ENCODE results near the gene MTHFD1L.

MTHFD1L gene

DNA sequence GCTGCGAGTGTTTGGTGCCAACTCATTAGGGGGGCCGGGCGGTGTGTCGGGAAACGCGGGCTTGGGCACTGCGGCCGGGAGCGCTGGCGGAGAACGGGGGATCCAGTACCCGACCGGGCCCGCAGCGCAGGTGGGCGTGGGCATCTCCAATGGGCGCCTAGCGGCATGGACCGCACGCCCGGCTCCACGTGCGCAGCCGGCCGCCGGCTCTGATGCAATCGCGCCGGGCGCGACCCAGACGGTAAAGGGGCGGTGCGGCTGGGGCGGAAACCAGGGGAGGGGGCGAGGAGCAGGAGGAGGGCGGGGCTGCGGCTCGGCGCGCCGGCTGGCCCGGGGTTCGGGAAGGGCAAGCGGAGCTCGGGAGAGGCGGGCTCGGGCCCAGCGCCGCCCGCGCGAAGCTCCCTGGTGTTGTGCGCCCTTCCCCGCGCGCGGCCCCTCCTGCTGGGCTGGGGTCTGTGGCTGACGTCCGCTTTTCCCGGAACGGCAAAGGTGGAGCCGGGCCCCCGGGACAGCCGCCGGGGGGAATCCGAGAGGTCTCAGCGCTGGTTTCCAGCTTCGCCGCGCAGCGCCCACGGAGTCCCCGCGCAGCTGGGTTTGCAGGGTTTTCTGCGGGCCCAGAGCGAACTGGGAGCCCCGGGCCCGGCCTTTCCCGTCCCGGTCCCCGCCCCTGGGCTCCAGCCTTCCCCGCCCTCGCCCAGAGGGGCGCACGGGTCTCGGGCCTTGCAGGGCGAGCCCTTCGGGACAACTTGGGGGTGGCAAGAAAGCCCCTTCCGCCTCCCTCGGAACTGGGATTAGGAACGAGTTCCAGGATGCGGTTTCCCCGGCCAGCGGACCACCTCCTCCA lies 867 bp downstream of the MTHFD1L start:
- peak; percentile 88 for DNase-seq (ENCODE audit: low read depth)

DNA sequence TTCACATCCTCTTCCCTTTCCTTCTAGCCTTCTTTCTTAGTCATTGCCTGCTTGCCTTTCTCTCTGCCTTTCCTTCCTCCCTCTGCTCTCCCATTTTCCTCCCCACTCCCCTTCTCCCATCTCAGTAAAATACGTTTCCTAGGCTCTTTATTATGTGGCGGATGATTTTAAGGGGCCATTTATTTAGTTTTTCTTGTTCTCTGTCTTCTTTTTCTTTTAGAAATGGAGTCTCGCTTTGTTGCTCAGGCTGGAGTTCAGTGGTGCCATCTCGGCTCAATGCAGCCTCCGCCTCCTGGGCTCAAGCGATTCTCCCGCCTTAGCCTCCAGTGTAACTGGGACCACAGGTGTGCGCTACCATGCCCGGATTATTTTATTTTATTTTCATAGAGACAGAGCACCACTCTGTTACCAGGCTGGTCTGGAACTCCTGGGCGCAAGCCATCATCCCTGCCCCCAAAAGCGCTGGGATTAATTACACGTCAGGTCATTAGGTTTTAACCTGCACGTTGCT lies 1.5 kb downstream of the MTHFD1L start:
- DNase-seq (ENCODE audit: low read depth): no peak

DNA sequence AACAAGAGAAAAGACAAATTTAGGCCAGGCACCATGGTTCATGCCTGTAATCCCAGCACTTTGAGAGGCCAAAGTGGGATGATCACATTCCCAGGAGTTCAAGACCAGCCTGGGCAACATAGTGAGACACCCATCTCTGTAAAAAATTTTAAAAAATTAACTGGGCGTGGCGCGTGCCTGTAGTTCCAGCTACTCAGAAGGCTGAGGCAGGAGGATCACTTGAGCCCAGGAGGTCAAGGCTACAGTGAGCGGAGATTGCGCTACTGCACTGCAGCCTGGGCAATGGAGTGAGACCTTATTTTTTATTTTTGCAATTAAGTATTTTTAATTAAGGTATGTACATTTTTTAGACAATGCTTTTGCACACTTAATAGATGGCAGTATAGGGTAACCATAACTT lies 3.3 kb downstream of the MTHFD1L start:
- no peak for DNase-seq (ENCODE audit: low read depth)

GRCh38 chr6:150874179-150874578 lies 8.7 kb downstream of the MTHFD1L start:
- no peak for DNase-seq (ENCODE audit: low read depth)

GRCh38 chr6:150875841-150876240 lies 10.3 kb downstream of the MTHFD1L start:
- no peak for DNase-seq (ENCODE audit: low read depth)

DNA sequence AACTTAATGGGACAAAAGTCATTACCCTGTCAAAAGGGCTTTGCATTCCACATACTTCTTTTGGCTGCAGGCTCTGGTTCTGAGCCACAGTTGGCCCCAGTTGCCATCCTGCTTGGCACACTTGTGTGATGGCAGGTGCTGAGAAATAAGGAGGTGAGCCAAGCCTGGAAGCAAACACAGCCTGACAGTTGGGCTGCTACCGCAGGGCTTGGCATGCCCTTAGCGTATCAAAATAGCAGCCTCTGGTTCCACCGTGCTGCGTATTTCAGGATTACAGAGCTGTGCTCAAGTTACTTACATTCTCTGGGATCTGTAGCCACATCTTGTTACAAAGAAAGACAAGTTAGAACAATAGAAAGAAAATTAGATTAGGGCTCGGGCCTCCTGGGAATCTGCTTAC lies 11.1 kb downstream of the MTHFD1L start:
- DNase-seq (ENCODE audit: low read depth): no peak

DNA sequence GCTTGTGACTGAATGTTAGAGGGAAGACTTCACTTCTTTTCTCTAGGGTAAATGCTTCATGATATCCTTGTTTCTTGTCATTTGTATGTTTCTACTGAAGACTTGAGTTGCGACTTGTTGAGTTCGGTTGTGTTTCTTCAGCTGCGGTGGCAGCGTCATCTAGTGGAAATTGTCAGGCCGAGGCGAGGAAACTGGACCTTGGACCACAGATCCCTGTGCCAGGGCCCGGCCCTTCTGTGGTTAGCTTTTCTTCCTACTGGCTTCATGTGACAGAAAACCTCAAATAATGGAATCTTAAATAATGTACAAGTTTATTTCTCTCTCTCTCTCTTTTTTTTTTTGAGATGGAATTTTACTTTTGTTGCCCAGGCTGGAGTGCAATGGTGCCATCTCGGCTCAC lies 12.4 kb downstream of the MTHFD1L start:
- no peak for DNase-seq (ENCODE audit: low read depth)

- DNase-seq (ENCODE audit: low read depth): no peak
These were observed 13.1 kb downstream of the MTHFD1L start for GRCh38 chr6:150878347-150879213.

DNA sequence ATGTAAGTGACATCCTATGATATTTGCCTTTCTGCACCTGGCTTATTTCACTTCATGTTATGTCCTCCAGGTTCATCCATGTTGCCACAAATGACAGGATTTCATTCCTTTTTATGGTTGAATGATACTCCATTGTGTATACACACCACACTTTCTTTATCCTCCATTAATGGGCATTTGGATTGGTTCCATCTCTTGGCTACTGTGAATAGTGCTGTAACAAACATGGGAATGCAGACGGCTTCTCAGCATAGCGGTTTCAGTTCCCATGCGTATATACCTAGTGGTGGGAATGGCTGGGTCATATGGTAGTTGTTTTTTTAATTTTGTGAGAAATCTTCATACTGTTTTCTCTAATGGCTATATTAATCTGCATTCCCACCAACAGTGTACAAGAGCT lies 14.8 kb downstream of the MTHFD1L start:
- no peak for DNase-seq (ENCODE audit: low read depth)

DNA sequence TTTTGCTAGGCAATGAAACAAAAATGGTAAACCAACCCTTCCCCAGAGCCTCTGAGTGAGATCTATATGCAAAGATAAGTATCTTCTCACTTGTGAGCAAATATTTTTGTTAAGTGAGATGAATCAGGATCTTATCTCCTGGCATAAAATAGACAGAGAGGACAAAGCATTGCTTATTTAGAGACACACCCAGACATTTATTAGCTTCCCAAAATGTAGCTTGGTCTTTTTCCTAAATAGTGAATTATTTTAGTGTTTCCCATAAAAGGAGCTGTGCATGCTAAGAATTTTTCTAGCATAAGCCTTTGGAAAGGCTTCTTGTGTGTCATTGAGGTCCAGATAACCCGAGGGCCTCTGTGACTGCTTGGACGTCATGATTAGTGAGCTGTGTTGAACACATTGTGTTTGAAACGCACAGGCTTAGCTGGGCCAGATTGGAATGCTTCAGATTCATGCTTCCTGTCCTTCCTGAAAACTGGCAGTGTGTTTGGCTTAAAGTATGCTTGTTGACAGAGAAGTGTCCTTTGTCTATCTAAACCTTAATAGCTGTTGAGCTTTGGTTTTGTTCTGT lies 16.5 kb downstream of the MTHFD1L start:
- peak; percentile 93 for DNase-seq (ENCODE audit: low read depth)

GRCh38 chr6:150883521-150883920 lies 18.0 kb downstream of the MTHFD1L start:
- no peak for DNase-seq (ENCODE audit: low read depth)

DNA sequence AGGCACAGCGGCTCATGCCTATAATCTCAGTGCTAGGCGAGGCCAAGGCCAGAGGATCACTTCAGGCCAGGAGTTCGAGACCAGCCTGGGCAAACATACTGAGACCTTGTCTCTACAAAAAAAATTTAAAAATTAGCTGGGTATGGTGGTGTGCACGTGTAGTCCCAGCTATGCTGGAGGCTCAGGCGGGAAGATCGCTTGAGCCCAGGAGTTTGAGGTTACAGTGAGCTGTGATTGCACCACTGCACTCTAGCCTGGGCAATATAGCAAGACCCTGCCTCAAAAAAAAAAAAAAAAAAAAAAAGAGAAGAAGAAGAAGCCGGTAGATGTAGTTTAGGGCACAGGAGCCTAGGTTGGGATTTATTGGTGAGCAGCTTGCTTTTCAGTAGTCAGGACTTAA lies 20.7 kb downstream of the MTHFD1L start:
- DNase-seq (ENCODE audit: low read depth): no peak

DNA sequence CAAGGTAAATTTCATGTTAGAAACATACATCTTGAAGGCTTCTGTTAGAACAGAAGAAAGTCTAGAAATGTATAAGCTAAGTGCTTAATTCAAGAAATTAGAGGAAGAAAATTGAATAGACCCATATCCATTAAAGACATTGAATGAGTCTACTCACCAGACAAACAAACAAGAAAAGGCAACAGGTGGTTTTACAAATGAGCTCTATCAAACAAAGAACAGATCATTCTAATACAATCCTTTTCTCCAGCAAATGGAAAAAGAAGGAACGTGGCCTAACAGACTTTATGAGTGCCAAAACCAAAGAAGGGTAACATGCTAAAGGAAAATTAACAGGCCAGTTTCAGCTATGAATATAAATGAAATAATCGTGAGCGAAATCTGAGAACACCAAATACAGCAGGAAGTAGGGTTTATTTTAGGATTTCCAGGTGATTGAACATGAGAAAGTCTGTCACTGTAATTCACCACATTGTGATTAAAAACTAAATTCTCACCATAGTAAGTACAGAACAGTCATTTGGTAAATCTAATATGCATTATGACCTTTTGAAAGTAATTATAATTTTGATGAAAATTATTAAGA lies 22.6 kb downstream of the MTHFD1L start:
- no peak for DNase-seq (ENCODE audit: low read depth)

GRCh38 chr6:150890346-150890745 lies 24.8 kb downstream of the MTHFD1L start:
- DNase-seq (ENCODE audit: low read depth): no peak

DNA sequence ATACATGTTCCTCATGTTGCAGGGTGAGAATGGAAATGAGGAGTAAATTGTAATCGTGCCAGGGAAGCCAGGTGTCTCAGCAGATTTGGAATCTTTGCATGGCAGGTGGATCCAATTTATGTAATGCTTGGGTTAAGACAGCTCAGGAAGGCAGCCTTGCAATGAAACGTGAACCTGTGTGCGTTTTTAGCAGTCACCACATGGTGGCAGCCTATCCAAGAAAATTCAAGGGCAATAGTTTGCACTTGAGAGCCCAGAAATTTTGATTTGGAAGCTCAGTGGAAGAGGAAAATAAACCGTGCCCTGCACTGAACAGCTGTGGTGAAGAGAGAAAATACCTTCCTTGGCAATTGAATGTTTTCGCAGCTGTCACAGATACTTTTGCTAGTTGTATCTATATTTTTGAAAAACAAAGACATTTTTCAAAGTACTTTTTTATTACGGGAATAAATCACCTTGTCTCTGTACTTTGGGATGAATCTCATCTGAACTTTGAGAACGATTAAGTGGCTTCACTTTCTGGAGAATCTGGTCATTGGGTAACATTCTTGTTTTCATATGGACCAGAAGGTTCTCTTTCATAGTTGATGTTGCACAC lies 26.5 kb downstream of the MTHFD1L start:
- DNase-seq (ENCODE audit: low read depth): peak; percentile 78

- DNase-seq (ENCODE audit: low read depth): no peak
These were observed 28.8 kb downstream of the MTHFD1L start for GRCh38 chr6:150894191-150894744.

DNA sequence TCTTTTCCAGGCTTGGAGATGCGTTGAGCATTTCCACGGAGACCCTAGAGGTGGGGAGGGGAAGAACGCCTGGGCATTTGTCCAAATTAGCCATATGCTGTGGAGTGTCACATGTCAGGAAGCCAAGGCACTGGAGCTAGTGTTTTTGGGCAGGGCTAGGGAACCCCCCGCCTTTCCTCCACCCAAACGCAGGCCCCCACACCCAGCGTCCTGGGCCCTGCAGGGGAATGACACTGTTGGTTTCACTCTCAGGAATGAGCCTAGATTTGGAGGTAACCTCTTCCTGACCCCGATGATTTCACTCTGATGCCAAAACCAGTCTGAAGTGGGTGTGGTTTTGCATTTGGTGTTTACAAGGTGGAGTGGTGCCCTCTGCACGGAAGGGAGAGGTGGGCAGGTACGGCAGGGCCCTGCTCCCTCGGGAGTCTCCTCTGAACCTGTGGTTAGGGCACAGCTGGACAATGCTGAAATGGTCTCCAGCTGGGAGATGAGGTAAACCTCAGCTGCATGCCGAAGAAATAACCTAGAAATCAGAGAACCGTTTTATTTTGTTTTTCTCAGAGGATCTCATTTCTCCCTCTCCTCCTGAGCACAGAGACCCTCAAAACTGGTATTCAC lies 29.5 kb downstream of the MTHFD1L start:
- DNase-seq (ENCODE audit: low read depth): peak; percentile 22

GRCh38 chr6:150895928-150896632 lies 30.6 kb downstream of the MTHFD1L start:
- DNase-seq (ENCODE audit: low read depth): no peak

DNA sequence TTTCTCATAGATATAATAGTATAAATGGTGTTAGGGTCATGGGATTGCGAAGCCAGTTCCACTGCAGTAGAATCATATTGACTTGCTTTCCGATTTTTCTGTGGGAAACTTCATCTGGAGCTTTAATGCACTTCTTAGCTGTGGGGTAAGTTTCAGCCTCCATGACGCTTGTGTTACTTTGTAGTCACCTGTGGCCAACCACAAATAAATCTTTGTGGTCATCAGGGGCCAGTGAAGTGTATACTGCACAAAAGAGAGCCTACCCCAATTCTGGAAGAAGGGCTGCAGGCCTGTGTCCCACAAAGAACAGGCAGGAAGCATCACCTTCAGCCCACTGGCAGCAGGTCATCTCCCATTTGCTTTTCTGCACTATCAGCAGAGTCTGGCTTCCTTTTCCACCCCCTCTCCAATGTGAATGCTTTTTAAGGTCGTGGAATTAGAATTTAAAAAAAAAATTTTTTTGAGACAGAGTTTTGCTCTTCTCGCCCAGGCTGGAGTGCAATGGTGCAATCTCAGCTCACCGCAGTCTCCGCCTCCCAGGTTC lies 32.0 kb downstream of the MTHFD1L start:
- no peak for DNase-seq (ENCODE audit: low read depth)

Measured in ELR (cell line).